Stromal cell of bone marrow (primary cell): ENCODE results near the gene CCDC158.
"Not testable (repeated sequence)": the region's sequence is repeated elsewhere in the genome, so short reads cannot be mapped to it uniquely, and the experiment has no call there.

Source experiments
- DNase-seq: peaks from one replicate; pipeline ENCODE4 v3.0.0-alpha.2; 2012; ENCODE audit warnings: low read depth

Gene CCDC158

GRCh38 chr4:76429636-76430035, 8.7 kb upstream of the CCDC158 start:
- DNase-seq, result no peak

- DNase-seq, result no peak
These were observed 5.3 kb upstream of the CCDC158 start for GRCh38 chr4:76426272-76426671.

- not testable (repeated sequence) for DNase-seq
These were observed 2.2 kb upstream of the CCDC158 start for GRCh38 chr4:76423159-76423558.

- no peak for DNase-seq
These were observed 666 bp downstream of the CCDC158 start for GRCh38 chr4:76420188-76420761.

GRCh38 chr4:76410636-76411035, 10.3 kb downstream of the CCDC158 start:
- no peak for DNase-seq

- peak; percentile 18 for DNase-seq
These were observed 13.4 kb downstream of the CCDC158 start for GRCh38 chr4:76407440-76408119.

- no peak for DNase-seq
These were observed 14.9 kb downstream of the CCDC158 start for GRCh38 chr4:76406081-76406480.

GRCh38 chr4:76401654-76402053, 19.3 kb downstream of the CCDC158 start:
- DNase-seq, result no peak

GRCh38 chr4:76388160-76388908, 32.6 kb downstream of the CCDC158 start:
- no peak for DNase-seq

- no peak for DNase-seq
These were observed 34.2 kb downstream of the CCDC158 start for GRCh38 chr4:76386566-76387305.

GRCh38 chr4:76385974-76386373, 35.0 kb downstream of the CCDC158 start:
- no peak for DNase-seq

GRCh38 chr4:76384052-76384451, 36.9 kb downstream of the CCDC158 start:
- no peak for DNase-seq

- DNase-seq, result no peak
These were observed 37.9 kb downstream of the CCDC158 start for GRCh38 chr4:76383001-76383400.

- DNase-seq, result no peak
These were observed 39.0 kb downstream of the CCDC158 start for GRCh38 chr4:76381986-76382385.

GRCh38 chr4:76380561-76380960, 40.4 kb downstream of the CCDC158 start:
- no peak for DNase-seq

GRCh38 chr4:76377911-76378310, 43.0 kb downstream of the CCDC158 start:
- peak; percentile 3 for DNase-seq

- no peak for DNase-seq
These were observed 43.5 kb downstream of the CCDC158 start for GRCh38 chr4:76377481-76377901.

- no peak for DNase-seq
These were observed 44.4 kb downstream of the CCDC158 start for GRCh38 chr4:76376534-76376933.

GRCh38 chr4:76375703-76376102, 45.2 kb downstream of the CCDC158 start:
- no peak for DNase-seq

GRCh38 chr4:76374798-76375197, 46.1 kb downstream of the CCDC158 start:
- no peak for DNase-seq

GRCh38 chr4:76373919-76374552, 46.9 kb downstream of the CCDC158 start:
- DNase-seq, result peak; percentile 30

GRCh38 chr4:76366737-76367136, 54.2 kb downstream of the CCDC158 start:
- no peak for DNase-seq
